OCI-LY3 (cell line): Measurements from ENCODE around the gene GCK.

Source experiments
- H2AFZ ChIP-seq: fragments of 200-600, 300-600 bp; shearing (Covaris generic); 2 replicates; pipeline ENCODE4 v1.6.0; 2014; ENCODE audit warnings: antibody characterized with exemption, low read depth, low read length
- H3K27ac ChIP-seq: fragments of 200-600, 300-600 bp; sonication (generic); 2 replicates; pipeline ENCODE4 v1.5.1; 2014; ENCODE audit warnings: mild to moderate bottlenecking, low read length, moderate library complexity, mixed read lengths
- H3K27me3 ChIP-seq: fragments of 200-600, 300-600 bp; sonication (generic); 2 replicates; pipeline ENCODE4 v1.6.1; 2014; ENCODE audit warnings: low read depth, low read length, mixed read lengths
- H3K36me3 ChIP-seq: fragments of 200-600, 300-600 bp; sonication (generic); replicated peaks from 2 replicates; pipeline ENCODE3; 2014; ENCODE audit warnings: low read depth, low read length, mixed read lengths
- H3K4me1 ChIP-seq: fragments of 300-600, 200-600 bp; sonication (generic); 2 replicates; pipeline ENCODE4 v1.6.1; 2014; ENCODE audit warnings: low read length, mixed read lengths
- H3K4me2 ChIP-seq: fragments of 200-600, 300-600 bp; sonication (generic); 2 replicates; pipeline ENCODE4 v1.6.1; 2014; ENCODE audit warnings: low read length, mixed read lengths
- H3K4me3 ChIP-seq: fragments of 300-600, 200-600 bp; sonication (generic); 2 replicates; pipeline ENCODE4 v1.5.1; 2014; ENCODE audit warnings: antibody characterized with exemption, mild to moderate bottlenecking, low read length, moderate library complexity
- H3K79me2 ChIP-seq: fragments of 300-600, 200-600 bp; shearing (Covaris generic); 2 replicates; pipeline ENCODE4 v1.6.1; 2014; ENCODE audit warnings: mild to moderate bottlenecking, low read length, mixed read lengths
- H3K9ac ChIP-seq: fragments of 300-600, 200-600 bp; shearing (Covaris generic); 2 replicates; pipeline ENCODE4 v1.6.0; 2014; ENCODE audit warnings: mild to moderate bottlenecking, low read length, moderate library complexity
- H3K9me3 ChIP-seq: fragments of 200-600, 300-600 bp; shearing (Covaris generic); 2 replicates; pipeline ENCODE4 v1.6.1; 2014; ENCODE audit warnings: low read length, mixed read lengths; ENCODE audit not compliant: insufficient read depth
- H4K20me1 ChIP-seq: fragments of 200-600, 300-600 bp; sonication (generic); 2 replicates; pipeline ENCODE4 v1.6.1; 2016; ENCODE audit warnings: low read length, mixed read lengths; ENCODE audit not compliant: insufficient read depth
- EZH2phosphoT487 ChIP-seq: fragments of 200-600 bp; shearing (Covaris generic); IDR thresholded peaks from 2 replicates; pipeline ENCODE4 v1.6.1; 2018; ENCODE audit warnings: antibody characterized with exemption, mixed run types, low read depth
- TF ChIP-seq, protein P1 (sequence below): fragments of 200-600, 300-600 bp; sonication (generic); IDR thresholded peaks from 2 replicates; pipeline ENCODE4 v1.5.1; 2014; ENCODE audit warnings: antibody characterized with exemption, low read length, low read depth

GCK gene

DNA sequence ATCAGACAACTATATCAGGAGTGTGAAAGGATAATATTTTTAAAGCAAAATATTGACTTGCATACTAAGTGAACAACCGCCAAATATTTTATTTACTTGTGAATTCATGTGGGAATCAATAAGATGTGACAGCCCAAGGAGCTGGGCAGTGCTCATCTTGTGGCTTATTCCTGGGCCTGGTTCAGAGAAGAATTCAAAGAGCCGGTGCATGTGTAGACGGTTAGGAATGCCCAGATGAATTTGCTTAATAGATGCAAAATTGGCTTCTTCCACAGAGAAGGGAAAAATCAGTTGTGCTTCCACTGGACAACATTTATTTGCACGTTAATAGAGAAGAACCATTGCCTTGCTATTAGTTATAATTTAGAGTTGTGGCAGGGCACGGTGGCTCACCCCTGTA lies 52.5 kb downstream of the GCK start:
- no peak overlapping the region for H3K4me3 ChIP-seq
- TF ChIP-seq, protein P1, sequence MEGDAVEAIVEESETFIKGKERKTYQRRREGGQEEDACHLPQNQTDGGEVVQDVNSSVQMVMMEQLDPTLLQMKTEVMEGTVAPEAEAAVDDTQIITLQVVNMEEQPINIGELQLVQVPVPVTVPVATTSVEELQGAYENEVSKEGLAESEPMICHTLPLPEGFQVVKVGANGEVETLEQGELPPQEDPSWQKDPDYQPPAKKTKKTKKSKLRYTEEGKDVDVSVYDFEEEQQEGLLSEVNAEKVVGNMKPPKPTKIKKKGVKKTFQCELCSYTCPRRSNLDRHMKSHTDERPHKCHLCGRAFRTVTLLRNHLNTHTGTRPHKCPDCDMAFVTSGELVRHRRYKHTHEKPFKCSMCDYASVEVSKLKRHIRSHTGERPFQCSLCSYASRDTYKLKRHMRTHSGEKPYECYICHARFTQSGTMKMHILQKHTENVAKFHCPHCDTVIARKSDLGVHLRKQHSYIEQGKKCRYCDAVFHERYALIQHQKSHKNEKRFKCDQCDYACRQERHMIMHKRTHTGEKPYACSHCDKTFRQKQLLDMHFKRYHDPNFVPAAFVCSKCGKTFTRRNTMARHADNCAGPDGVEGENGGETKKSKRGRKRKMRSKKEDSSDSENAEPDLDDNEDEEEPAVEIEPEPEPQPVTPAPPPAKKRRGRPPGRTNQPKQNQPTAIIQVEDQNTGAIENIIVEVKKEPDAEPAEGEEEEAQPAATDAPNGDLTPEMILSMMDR: no peak
- TF ChIP-seq EZH2phosphoT487: no peak
- H4K20me1 ChIP-seq: no peaks in the 10 kb centered on the region
- H3K27ac ChIP-seq: no peak overlapping the region
- H3K4me2 ChIP-seq: no peak overlapping the region
- no peaks in the 10 kb centered on the region for H3K79me2 ChIP-seq
- H3K9me3 ChIP-seq: no peaks in the 10 kb centered on the region
- no peaks in the 10 kb centered on the region for H3K36me3 ChIP-seq
- H2AFZ ChIP-seq: no peak overlapping the region
- H3K27me3 ChIP-seq: no peaks in the 10 kb centered on the region
- H3K4me1 ChIP-seq: no peaks in the 10 kb centered on the region
- no peak overlapping the region for H3K9ac ChIP-seq

DNA sequence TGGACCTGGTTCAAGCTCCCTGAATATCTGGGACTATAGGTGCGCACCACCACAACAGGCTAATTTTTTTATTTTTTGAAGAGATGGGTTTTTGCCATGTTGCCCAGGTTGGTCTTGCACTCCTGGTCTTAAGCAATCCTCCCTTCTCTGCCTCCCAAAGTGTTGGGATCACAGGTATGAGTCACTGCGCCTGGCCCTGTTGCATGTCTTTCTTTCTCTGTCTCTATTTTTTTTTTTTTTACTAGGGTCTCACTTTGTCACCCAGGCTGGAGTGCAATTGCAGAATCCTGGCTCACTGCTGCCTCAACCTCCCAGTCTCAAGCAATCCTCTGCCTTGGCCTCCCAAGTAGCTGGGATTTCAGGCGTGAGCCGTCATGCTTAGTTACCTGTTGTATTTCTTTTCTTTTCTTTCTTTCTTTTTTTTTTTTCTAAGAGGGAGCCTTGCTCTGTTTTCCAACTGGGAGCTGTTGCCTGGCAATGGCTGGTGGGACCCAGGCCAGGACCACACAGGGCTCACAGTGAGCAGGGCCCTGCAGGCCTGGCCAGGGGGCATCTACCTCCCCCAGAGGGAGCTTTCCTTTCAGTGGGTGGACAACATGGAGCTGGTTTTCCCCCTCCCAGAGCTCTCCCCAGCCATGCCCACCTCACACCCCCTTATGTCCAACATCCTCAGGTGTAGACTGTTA lies 54.2 kb downstream of the GCK start:
- Histone ChIP-seq H3K36me3 (no peaks in the 10 kb centered on the region), H3K9ac (no peak overlapping the region), H3K4me2 (no peak overlapping the region), H4K20me1 (no peaks in the 10 kb centered on the region), H3K4me3 (no peak overlapping the region), H3K27me3 (no peaks in the 10 kb centered on the region), H3K9me3 (no peaks in the 10 kb centered on the region), H2AFZ (no peak overlapping the region), H3K79me2 (no peaks in the 10 kb centered on the region), H3K4me1 (no peaks in the 10 kb centered on the region), H3K27ac (no peak overlapping the region)
- no peak for TF ChIP-seq EZH2phosphoT487
- TF ChIP-seq, protein P1: no peak

DNA sequence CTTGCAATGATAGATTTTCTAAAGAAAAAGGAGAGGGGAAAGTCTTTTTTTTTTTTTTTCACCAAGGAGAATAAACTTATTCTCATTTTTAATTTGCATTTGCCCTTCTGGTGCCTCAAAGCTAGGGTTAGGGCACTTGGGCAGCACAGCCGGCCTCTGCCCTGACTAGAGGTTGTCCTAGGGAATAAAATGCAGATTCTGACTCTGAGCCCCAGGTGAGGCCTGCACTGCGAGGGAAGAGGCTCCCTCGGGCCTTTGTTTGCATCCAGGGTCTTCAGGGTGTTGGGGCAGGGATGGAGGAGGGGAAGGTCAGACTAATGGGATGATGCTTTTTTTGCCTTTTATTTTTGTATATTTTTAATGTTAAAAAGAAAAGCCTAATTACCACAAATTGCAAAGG lies 55.9 kb downstream of the GCK start:
- Histone ChIP-seq H3K36me3 (no peaks in the 10 kb centered on the region), H3K4me2 (no peak overlapping the region), H3K27ac (no peak overlapping the region), H4K20me1 (no peaks in the 10 kb centered on the region), H2AFZ (no peak overlapping the region), H3K79me2 (no peaks in the 10 kb centered on the region), H3K9ac (no peak overlapping the region), H3K4me1 (no peaks in the 10 kb centered on the region), H3K27me3 (no peaks in the 10 kb centered on the region), H3K4me3 (no peak overlapping the region), H3K9me3 (no peaks in the 10 kb centered on the region)
- no peak for TF ChIP-seq EZH2phosphoT487
- TF ChIP-seq, protein P1: no peak

DNA sequence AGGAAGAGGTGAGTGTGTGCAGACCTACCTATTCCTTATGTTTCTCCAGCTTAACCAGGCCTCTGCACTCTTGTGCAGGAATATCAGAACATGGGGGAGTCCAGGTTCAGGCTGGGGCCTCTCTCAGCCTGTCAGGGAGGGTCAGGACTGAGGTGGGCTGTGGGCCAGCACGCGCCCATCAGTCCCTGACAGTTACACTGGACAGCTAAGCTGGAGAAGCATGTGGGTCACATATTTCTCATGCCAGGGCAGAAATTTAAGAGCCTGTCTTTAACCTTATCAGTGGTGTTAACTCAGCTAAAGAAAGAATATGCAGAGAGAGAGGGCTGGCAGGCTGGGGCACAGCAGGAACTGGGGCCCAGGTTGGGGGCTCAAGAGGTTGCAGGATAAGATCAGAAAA lies 57.2 kb downstream of the GCK start:
- no peak overlapping the region for H3K27ac ChIP-seq
- H2AFZ ChIP-seq: no peak overlapping the region
- H3K9me3 ChIP-seq: no peaks in the 10 kb centered on the region
- no peaks in the 10 kb centered on the region for H3K79me2 ChIP-seq
- H3K4me1 ChIP-seq: no peaks in the 10 kb centered on the region
- no peak overlapping the region for H3K4me2 ChIP-seq
- TF ChIP-seq, protein P1: no peak
- no peak for TF ChIP-seq EZH2phosphoT487
- no peak overlapping the region for H3K4me3 ChIP-seq
- no peaks in the 10 kb centered on the region for H4K20me1 ChIP-seq
- H3K9ac ChIP-seq: no peak overlapping the region
- H3K36me3 ChIP-seq: no peaks in the 10 kb centered on the region
- no peaks in the 10 kb centered on the region for H3K27me3 ChIP-seq
